Left lung (tissue), 10 donors: ENCODE results near the gene PPP1R11. TPM values are rescaled to one million over a fixed set of nuclear protein-coding genes. Genes with fewer than 3 reads are reported as not detected.

ENCODE experiments used
- ATAC-seq: fragments of 200-7000 bp; cut with Tn5 transposase; one replicate; pipeline ENCODE4 v1.9.1; 2020; ENCODE audit warnings: moderate library complexity
- DNase-seq, 4 donors: peaks; one replicate each; pipeline ENCODE4 v3.0.0-alpha.2; 2013 to 2020
- H3K27ac ChIP-seq, 2 donors: fragments of 200-600 bp; sonication (generic) in 1 of 2; one replicate each; pipeline versions ENCODE4 v1.5.0 to v1.8.0; 2020 to 2021
- H3K27me3 ChIP-seq, 2 donors: fragments of 200-600 bp; sonication (generic) in 1 of 2; one replicate each; pipeline versions ENCODE4 v1.5.0 to v1.8.0; 2020 to 2021
- H3K36me3 ChIP-seq, 2 donors: fragments of 200-600 bp; sonication (generic) in 1 of 2; one replicate each; pipeline versions ENCODE4 v1.5.0 to v1.8.0; 2020 to 2021
- H3K4me1 ChIP-seq, 2 donors: fragments of 200-600 bp; one replicate each; pipeline ENCODE4 v1.8.0; 2021
- H3K4me3 ChIP-seq, 2 donors: fragments of 200-600 bp; sonication (generic) in 1 of 2; one replicate each; pipeline versions ENCODE4 v1.5.0 to v1.8.0; 2020 to 2021; ENCODE audit warnings: mild to moderate bottlenecking in 1 of 2
- H3K9me3 ChIP-seq, 2 donors: fragments of 200-600 bp; sonication (generic) in 1 of 2; one replicate each; pipeline versions ENCODE4 v1.5.0 to v1.8.0; 2020 to 2021
- CTCF ChIP-seq, 2 donors: fragments of 200-600 bp; sonication (generic) in 1 of 2; IDR thresholded peaks; one replicate each; pipeline versions ENCODE4 v1.5.0 to v1.8.0; 2021; ENCODE audit warnings: antibody characterized with exemption in 2 of 2
- intact Hi-C, 2 donors: fragments of 100-400 bp; cut with DNase I; formaldehyde crosslinking; loops; one replicate each; pipeline versions ENCODE4 v1.11.2 to v1.14.2; 2022
- polyA plus RNA-seq, 6 donors: library from polyadenylated mRNA; unstranded; fragments of 120-200 nt; gene quantifications; one replicate each; pipeline ENCODE4 v1.2.1, GENCODE V29; 2013; ENCODE audit not compliant: insufficient read length in 6 of 6
- total RNA-seq, 2 donors: library from RNA; stranded (reverse); fragmentation: NEBNext Ultra II Directional; extraction: Animal tissue kit (Norgen Biotek cat#: 25700); gene quantifications; one replicate each; pipeline ENCODE4 v1.2.1, GENCODE V29; 2021
- donor health status: DM: no; HTN: yes; CAD: no.
- donor health status: DM: no; HTN: no; CAD: no.

Gene PPP1R11
- total and polyA plus RNA-seq, 8 donors = 52.0 to 60.0 (median 55.9) TPM

GRCh38 chr6:30102414-30102969 is 35.5 kb downstream of the PPP1R11 start:
- Histone ChIP-seq H3K4me1 (peaks cover 21 to 36% of the 10 kb centered on the region in 2 donors), H3K36me3 (no peaks in the 10 kb centered on the region), H3K4me3 (peak overlapping the region; percentile 26 to 44), H3K27me3 (peaks cover 18 to 73% of the 10 kb centered on the region in 2 donors), H3K27ac (peak overlapping the region; percentile 43 to 60), H3K9me3 (no peaks in the 10 kb centered on the region)
- TF ChIP-seq CTCF (IDR thresholded peaks at IDR 0.05) = no peak
- DNase-seq (no peak), ATAC-seq (peak; percentile 6)
- intact Hi-C loops = no loop called here

GRCh38 chr6:30102970-30103871 is 36.2 kb downstream of the PPP1R11 start:
- no peaks in the 10 kb centered on the region for H3K36me3 ChIP-seq
- H3K27ac ChIP-seq = peak overlapping the region in 1 of 2 donors; percentile 60
- TF ChIP-seq CTCF (IDR thresholded peaks at IDR 0.05) = peak; percentile 87 to 91
- peak overlapping the region; percentile 17 to 44 for H3K4me3 ChIP-seq
- ATAC-seq (peak; percentile 83), DNase-seq (peak; percentile 75 to 86 (median 84))
- peaks cover 17 to 70% of the 10 kb centered on the region in 2 donors for H3K27me3 ChIP-seq
- H3K4me1 ChIP-seq = peaks cover 21 to 36% of the 10 kb centered on the region in 2 donors
- intact Hi-C loops = no loop called here
- no peaks in the 10 kb centered on the region for H3K9me3 ChIP-seq

- H3K9me3 ChIP-seq = no peaks in the 10 kb centered on the region
- TF ChIP-seq CTCF (IDR thresholded peaks at IDR 0.05) = no peak
- peak overlapping the region; percentile 17 to 44 for H3K4me3 ChIP-seq
- intact Hi-C loops = no loop called here
- DNase-seq = no peak
- ATAC-seq = no peak
- H3K4me1 ChIP-seq = peaks cover 21 to 36% of the 10 kb centered on the region in 2 donors
- H3K36me3 ChIP-seq = no peaks in the 10 kb centered on the region
- H3K27me3 ChIP-seq = peaks cover 11 to 69% of the 10 kb centered on the region in 2 donors
- peak overlapping the region in 1 of 2 donors; percentile 60 for H3K27ac ChIP-seq
Measured at GRCh38 chr6:30103872-30104179, 36.8 kb downstream of the PPP1R11 start.

GRCh38 chr6:30104661-30105060 is 37.7 kb downstream of the PPP1R11 start:
- TF ChIP-seq CTCF (IDR thresholded peaks at IDR 0.05) = no peak
- H3K9me3 ChIP-seq = no peaks in the 10 kb centered on the region
- no peak overlapping the region for H3K27ac ChIP-seq
- ATAC-seq (no peak), DNase-seq (no peak)
- intact Hi-C loops = no loop called here
- H3K36me3 ChIP-seq = no peaks in the 10 kb centered on the region
- H3K27me3 ChIP-seq = peaks cover 11 to 69% of the 10 kb centered on the region in 2 donors
- H3K4me3 ChIP-seq = no peak overlapping the region
- peaks cover 21 to 36% of the 10 kb centered on the region in 2 donors for H3K4me1 ChIP-seq

- Histone ChIP-seq H3K9me3 (no peaks in the 10 kb centered on the region), H3K27ac (no peak overlapping the region), H3K27me3 (peaks cover 17 to 80% of the 10 kb centered on the region in 2 donors), H3K4me1 (no peaks in the 10 kb centered on the region), H3K4me3 (no peak overlapping the region), H3K36me3 (no peaks in the 10 kb centered on the region)
- no peak for ATAC-seq
- no peak for DNase-seq
- TF ChIP-seq CTCF (IDR thresholded peaks at IDR 0.05) = no peak
- intact Hi-C loops = no loop called here
Measured at GRCh38 chr6:30111266-30111856, 44.4 kb downstream of the PPP1R11 start.
